ENCODE data around the gene MBD4. TPM values are rescaled to one million over a fixed set of nuclear protein-coding genes. Genes with fewer than 3 reads are reported as not detected.
A peak's percentile ranks its signal among the peaks of the same experiment; 100 is the strongest.

MBD4 gene
- total RNA-seq, 4 donors from 2014 or later, result 15.4 to 18.1 (median 16.4) TPM

DNA sequence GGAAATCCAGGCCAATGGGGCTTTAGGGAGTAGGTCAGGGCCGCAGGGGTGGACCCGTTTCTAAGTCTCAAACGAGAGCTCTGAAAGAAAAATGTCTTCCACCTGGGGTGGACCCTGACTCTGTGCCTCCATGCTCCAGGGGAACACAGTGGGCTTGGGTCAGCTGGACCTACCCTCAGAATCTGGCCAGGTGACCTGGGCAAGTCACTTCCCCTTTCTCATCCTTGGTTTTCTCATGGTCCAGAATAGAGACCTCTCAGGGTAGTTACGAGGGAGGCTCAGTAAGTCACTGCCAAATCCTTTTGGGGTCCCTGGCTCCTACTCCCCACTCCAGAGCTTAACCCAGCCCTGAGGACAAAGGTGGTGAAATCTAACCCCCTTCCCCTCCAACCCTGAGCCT is 37.1 kb downstream of the MBD4 start:
- ATAC-seq (no peak), DNase-seq (no peak)
- no peaks in the 10 kb centered on the region for H3K36me3 ChIP-seq
- in situ Hi-C loops (cut with MboI; ENCODE audit: low sequenced_read_pairs in 4 of 4), result no loop called here
- no peaks in the 10 kb centered on the region for H3K9me3 ChIP-seq
- H3K4me1 ChIP-seq, result peaks cover 10% of the 10 kb centered on the region in 2 donors
- no peaks in the 10 kb centered on the region for H3K27me3 ChIP-seq
- H3K27ac ChIP-seq, result no peak overlapping the region
- TF ChIP-seq, protein P1, sequence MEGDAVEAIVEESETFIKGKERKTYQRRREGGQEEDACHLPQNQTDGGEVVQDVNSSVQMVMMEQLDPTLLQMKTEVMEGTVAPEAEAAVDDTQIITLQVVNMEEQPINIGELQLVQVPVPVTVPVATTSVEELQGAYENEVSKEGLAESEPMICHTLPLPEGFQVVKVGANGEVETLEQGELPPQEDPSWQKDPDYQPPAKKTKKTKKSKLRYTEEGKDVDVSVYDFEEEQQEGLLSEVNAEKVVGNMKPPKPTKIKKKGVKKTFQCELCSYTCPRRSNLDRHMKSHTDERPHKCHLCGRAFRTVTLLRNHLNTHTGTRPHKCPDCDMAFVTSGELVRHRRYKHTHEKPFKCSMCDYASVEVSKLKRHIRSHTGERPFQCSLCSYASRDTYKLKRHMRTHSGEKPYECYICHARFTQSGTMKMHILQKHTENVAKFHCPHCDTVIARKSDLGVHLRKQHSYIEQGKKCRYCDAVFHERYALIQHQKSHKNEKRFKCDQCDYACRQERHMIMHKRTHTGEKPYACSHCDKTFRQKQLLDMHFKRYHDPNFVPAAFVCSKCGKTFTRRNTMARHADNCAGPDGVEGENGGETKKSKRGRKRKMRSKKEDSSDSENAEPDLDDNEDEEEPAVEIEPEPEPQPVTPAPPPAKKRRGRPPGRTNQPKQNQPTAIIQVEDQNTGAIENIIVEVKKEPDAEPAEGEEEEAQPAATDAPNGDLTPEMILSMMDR (IDR thresholded peaks at IDR 0.05 in 4 of 5, conservative IDR thresholded peaks at IDR 0.05 in 1 of 5), result no peak
- no peak for TF ChIP-seq POLR2A (IDR thresholded peaks at IDR 0.05)
- no peak overlapping the region for H3K4me3 ChIP-seq
- intact Hi-C loops (cut with DNase I; ENCODE audit: low total_unique reads), result no loop called here

DNA sequence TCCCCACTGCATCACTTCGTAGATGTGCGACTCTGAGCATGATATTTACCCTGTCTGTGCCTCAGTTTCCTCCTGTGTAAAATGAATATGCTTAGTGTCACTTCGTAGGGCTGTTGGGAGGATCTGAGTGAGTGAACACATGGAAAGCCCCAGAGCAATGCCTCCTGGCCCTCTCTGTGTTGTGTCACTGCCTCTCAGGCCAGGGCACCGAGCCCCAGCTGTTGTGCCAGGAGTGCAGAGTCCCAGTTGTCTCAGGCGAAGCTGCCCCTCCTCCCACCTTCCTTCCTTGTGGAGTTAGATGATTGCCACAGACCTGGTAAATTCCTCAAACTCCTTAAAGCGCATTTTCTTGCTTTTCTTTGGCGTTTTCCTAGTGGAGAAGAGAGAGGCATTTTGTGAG is 37.5 kb downstream of the MBD4 start:
- Histone ChIP-seq H3K36me3 (no peaks in the 10 kb centered on the region), H3K27ac (no peak overlapping the region), H3K27me3 (no peaks in the 10 kb centered on the region), H3K4me3 (no peak overlapping the region), H3K9me3 (no peaks in the 10 kb centered on the region), H3K4me1 (peaks cover 10 to 14% of the 10 kb centered on the region in 2 donors)
- intact Hi-C loops (cut with DNase I; ENCODE audit: low total_unique reads) (no loop called here), in situ Hi-C loops (cut with MboI; ENCODE audit: low sequenced_read_pairs in 4 of 4) (no loop called here)
- no peak for DNase-seq
- TF ChIP-seq, protein P1 (IDR thresholded peaks at IDR 0.05 in 4 of 5, conservative IDR thresholded peaks at IDR 0.05 in 1 of 5), result no peak
- TF ChIP-seq POLR2A (IDR thresholded peaks at IDR 0.05), result no peak
- no peak for ATAC-seq

DNA sequence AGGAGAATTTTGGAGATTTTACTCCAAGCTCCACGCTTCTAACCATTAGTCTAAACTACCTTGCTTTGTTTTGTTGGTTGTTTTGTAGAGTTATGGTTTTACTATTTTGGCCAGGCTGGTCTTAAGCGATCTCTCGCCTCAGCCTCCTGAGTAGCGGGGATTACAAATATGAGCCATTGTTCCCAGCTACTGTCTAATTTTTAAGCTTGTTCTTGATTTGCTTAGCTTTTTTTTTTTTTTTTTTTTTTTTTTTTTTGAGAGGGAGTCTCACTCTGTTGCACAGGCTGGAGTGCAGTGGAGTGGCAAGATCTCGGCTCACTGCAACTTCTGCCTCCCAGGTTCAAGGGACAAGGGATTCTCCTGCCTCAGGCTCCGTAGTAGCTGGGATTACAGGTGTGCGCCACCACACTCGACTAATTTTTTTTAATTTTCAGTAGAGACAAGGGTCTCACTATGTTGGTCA is 39.8 kb downstream of the MBD4 start:
- DNase-seq (peak in 1 of 2 donors; percentile 32), ATAC-seq (peak in 1 of 2 donors; percentile 30)
- TF ChIP-seq, protein P1 (IDR thresholded peaks at IDR 0.05 in 4 of 5, conservative IDR thresholded peaks at IDR 0.05 in 1 of 5), result peak in 1 of 5 experiments; percentile 2
- TF ChIP-seq POLR2A (IDR thresholded peaks at IDR 0.05), result peak in 1 of 2 donors; percentile 66
- Histone ChIP-seq H3K4me1 (peaks cover 10 to 14% of the 10 kb centered on the region in 2 donors), H3K27me3 (no peaks in the 10 kb centered on the region), H3K36me3 (no peaks in the 10 kb centered on the region), H3K9me3 (no peaks in the 10 kb centered on the region), H3K27ac (peak overlapping the region; percentile 84 to 93 (median 88)), H3K4me3 (peak overlapping the region; percentile 79 to 98 (median 86))
- in situ Hi-C loops (cut with MboI; ENCODE audit: low sequenced_read_pairs in 4 of 4), result no loop called here
- intact Hi-C loops (cut with DNase I; ENCODE audit: low total_unique reads), result loop anchor here (2.0 kb wide), 3 partner anchors 29 to 121 kb away; partner anchors contain the start of genes EFCAB12, HMCES and IFT122

DNA sequence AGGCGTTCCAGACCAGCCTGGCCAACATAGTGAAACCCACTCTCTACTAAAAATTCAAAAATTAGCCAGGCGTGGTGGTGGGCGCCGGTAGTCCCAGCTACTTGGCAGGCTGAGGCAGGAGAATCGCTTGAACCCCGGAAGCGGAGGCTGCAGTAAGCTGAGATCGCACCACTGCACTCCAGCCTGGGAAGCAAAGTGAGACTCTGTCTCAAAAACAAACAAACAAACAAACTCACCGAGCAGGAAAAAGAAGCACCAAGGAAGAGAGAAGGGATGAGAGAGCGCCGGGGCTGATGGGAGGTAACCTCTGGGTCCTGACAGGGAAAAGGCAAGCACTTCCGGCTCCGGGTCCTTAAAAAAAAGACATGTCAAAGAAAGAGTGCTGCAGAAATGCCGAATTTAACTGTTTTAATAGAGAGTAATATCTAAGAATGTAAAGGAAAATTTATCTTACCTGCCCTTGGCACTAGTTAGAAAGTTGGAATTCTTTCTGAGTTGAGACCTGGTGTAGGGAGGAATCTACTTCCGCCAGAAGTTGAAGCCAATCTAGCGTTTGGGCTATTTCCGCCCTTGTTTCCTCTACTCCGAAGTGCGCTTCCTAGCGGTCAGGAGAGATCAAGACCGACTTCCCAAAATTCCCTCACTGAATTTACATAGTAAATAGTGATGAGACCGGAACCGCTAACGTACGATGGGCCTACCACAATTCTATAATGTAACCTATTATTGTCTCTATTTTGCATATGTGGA is 40.4 kb downstream of the MBD4 start:
- ATAC-seq (peak; percentile 99), DNase-seq (peak; percentile 75 to 80)
- peak overlapping the region; percentile 84 to 93 (median 88) for H3K27ac ChIP-seq
- H3K4me3 ChIP-seq, result peak overlapping the region; percentile 79 to 98 (median 86)
- H3K27me3 ChIP-seq, result no peaks in the 10 kb centered on the region
- peaks cover 10 to 14% of the 10 kb centered on the region in 2 donors for H3K4me1 ChIP-seq
- H3K9me3 ChIP-seq, result no peaks in the 10 kb centered on the region
- H3K36me3 ChIP-seq, result no peaks in the 10 kb centered on the region
- TF ChIP-seq, protein P1 (IDR thresholded peaks at IDR 0.05 in 4 of 5, conservative IDR thresholded peaks at IDR 0.05 in 1 of 5), result peak; percentile 62 to 85 (median 82)
- TF ChIP-seq POLR2A (IDR thresholded peaks at IDR 0.05), result no peak
- in situ Hi-C loops (cut with MboI; ENCODE audit: low sequenced_read_pairs in 4 of 4), result no loop called here
- intact Hi-C loops (cut with DNase I; ENCODE audit: low total_unique reads), result loop anchor here (2.0 kb wide), 3 partner anchors 29 to 121 kb away; partner anchors contain the start of genes EFCAB12, HMCES and IFT122
